Tibial nerve (tissue), 3 donors: ENCODE data around the gene IRX6.

Experiments used
- CTCF ChIP-seq, 5 experiments: fragments of 200-600 bp in 3 of 5; fragments of 450-650 bp in 2 of 5; sonication (generic) in 3 of 5; IDR thresholded peaks; one replicate each; pipeline ENCODE4 v1.5.1; 2016 to 2019; ENCODE audit warnings: antibody characterized with exemption in 5 of 5, mild to moderate bottlenecking in 3 of 5, moderate library complexity in 2 of 5
- POLR2A ChIP-seq, 2 donors: fragments of 450-650 bp; IDR thresholded peaks; one replicate each; pipeline ENCODE4 v1.6.1; 2017; ENCODE audit warnings: antibody characterized with exemption in 2 of 2, mild to moderate bottlenecking in 2 of 2, moderate library complexity in 2 of 2

- TF ChIP-seq CTCF (IDR thresholded peaks at IDR 0.05) (no peak), POLR2A (IDR thresholded peaks at IDR 0.05) (no peak)
Measured at GRCh38 chr16:55372792-55373488, 48.9 kb downstream of the IRX6 start.
